Adrenal gland (tissue), 5 donors: Measurements from ENCODE around the gene CDC42SE1.

ENCODE experiments used
- CTCF ChIP-seq, 6 experiments: fragments of 450-650 bp in 4 of 6; fragments of 200-600 bp in 2 of 6; sonication (generic) in 1 of 6; IDR thresholded peaks; 1 replicate in 5 of 6; 2 replicates in 1 of 6; pipeline versions ENCODE4 v1.5.1 to v1.8.0; 2016 to 2021; ENCODE audit warnings: antibody characterized with exemption in 6 of 6, mild to moderate bottlenecking in 2 of 6, moderate library complexity in 1 of 6
- POLR2A ChIP-seq, 2 donors: fragments of 450-650 bp; IDR thresholded peaks; one replicate each; pipeline ENCODE4 v1.6.1; 2017; ENCODE audit warnings: antibody characterized with exemption in 2 of 2, mild to moderate bottlenecking in 2 of 2, moderate library complexity in 1 of 2
- donor health status: DM: no; HTN: no; CAD: no.

GRCh38 chr1:151032164-151032563, 27.3 kb downstream of the CDC42SE1 start:
- TF ChIP-seq CTCF (IDR thresholded peaks at IDR 0.05) (no peak), POLR2A (IDR thresholded peaks at IDR 0.05) (no peak)
